ENCODE results near the gene TNS1.

GRCh38 chr2:218040883-218041282 lies 38.1 kb upstream of the TNS1 start:
- no peak for TF ChIP-seq EZH2 (IDR thresholded peaks at IDR 0.05)
- no peak for TF ChIP-seq POLR2AphosphoS5 (IDR thresholded peaks at IDR 0.05; ENCODE audit: borderline replicate concordance, low read depth, low read length)

Measured in SK-N-MC (cell line).